ENCODE results near the gene OLFML3.
"Not testable (repeated sequence)": the region's sequence is repeated elsewhere in the genome, so short reads cannot be mapped to it uniquely, and the experiment has no call there.

The OLFML3 gene

DNA sequence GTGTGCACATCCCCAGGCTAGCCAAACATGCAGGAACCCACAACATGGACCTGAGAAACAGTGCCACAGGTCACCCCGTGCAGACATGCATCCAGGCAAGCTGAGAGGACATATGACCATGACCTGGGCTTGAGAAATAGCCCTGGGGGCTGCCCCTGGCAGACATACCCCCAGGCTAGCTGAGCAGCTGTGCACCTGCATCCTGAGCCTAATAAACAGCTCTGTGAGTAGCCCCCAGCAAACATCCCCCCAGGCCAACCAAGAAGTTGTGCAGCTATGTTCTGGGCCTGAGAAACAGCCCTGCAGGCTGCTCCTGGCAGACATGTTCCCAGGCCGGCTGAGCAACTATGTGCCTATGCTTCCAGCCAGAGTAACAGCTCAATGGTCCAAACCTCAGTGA lies 14.5 kb downstream of the OLFML3 start:
- FAIRE-seq, result no peak

DNA sequence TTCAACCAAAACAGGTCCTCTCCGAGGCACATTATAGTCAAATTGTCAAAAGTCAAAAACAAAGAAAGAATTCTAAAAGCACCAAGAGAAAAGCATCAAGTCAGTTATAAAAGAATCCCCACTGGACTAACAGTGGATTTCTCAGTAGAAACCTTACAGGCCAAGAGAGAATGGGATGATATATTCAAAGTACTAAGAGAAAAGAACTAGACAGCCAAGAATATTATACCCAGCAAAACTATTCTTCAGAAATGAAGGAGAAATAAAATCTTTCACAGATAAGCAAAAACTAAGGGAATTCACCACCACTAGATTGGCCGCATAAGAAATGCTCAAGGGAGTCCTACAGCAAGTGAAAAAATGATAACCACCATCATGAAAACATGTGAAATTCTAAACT lies 16.1 kb downstream of the OLFML3 start:
- no peak for FAIRE-seq

DNA sequence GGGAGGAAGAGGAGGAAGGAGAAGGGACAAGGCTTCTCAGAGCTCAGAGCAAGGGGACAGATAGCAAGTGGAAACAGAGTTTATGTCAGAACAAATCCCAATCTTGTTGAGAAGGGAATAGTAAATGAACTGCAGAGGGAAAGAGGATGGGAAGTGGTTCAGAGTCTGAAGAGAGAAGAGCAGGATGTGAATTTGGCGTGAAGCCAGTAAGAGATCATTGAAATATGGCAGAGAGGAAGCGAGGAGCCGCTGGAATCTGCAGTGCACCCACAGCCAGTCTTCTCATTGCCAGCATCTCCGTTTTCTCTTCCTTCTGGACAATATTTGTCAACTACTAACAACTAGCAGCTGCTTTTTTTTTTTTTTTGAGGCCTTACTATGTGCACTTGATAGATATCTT lies 19.1 kb downstream of the OLFML3 start:
- FAIRE-seq, result no peak

DNA sequence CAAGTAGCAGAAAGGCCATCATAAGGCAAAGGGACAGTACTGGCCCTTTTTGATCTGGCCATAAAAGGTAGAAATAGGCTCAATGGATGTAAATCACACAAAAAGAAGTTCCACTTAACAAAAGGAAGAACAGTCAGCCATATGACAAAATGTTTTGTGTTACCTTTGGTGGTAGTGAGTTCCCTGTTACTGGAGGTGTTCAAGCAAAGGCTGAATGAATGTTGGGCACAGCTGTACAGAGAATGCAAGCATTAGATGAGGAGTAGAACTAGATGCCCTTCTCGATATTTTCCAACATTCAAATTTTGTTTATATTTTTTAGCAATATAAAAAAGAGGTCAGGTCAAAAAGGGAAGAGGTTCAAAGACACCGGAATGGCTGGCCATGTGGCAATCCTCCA lies 20.0 kb downstream of the OLFML3 start:
- no peak for FAIRE-seq

DNA sequence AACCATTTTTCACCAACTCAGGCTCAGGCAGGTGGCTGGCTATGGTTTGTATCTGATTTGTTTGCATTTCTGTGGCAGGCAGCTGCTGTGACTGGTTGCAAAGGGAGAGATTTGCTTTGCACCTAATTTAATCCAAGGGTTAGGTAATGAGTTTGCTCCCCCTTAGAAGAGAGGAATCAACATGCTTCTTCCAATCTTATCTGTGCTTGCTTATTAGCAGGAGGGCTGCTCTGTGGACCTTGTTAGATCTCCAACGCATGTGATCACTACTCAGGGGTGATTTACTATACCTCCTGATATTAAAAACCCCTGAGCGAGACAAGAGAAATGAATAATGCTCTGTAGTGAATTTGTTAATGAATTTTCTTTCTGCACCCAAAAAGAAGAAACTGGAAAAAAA lies 20.5 kb downstream of the OLFML3 start:
- no peak for FAIRE-seq

GRCh38 chr1:114000406-114000805 lies 21.1 kb downstream of the OLFML3 start:
- FAIRE-seq, result no peak

- no peak for FAIRE-seq
Measured at GRCh38 chr1:114002492-114003239, 23.4 kb downstream of the OLFML3 start.

- FAIRE-seq, result no peak
Measured at GRCh38 chr1:114003431-114003830, 24.2 kb downstream of the OLFML3 start.

DNA sequence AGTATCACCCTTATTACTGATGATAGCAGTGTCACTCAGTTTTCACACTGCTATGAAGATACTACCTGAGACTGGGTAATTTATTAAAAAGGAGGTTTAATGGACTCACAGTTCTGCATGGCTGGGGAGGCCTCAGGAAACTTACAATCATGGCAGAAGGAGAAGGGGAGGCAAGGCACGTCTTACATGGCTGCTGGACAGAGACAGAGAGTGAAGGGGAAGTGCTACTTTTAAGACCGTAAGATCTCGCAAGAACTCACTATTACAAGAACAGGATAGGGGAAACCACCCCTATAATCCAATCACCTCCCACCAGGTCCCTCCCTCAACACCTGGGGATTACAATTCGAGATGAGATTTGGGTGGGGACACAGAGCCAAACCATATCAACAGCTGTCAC lies 27.6 kb downstream of the OLFML3 start:
- FAIRE-seq, result not testable (repeated sequence)

DNA sequence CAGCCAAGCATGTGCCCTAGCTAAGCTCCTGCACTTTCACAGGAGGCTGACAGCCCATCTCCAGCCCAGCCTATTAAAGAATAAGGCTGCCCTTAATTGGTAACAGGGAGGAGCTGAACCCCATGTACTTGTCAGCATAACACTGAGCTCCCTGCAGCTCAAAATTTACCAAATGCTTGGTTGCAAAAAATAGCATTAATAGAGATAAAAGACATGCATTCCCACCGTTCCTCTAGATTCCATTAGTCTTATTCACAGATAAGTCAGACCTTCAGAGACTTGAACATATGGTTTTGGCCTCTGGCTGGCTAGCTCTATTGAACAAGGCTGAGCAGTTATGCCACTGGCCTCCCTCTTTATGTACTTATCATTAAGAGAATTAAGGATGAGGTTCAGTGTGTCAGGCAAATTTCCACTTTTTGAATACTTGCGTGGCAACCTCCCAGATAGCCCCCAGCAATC lies 29.2 kb downstream of the OLFML3 start:
- no peak for FAIRE-seq

GRCh38 chr1:114008993-114009392 lies 29.7 kb downstream of the OLFML3 start:
- FAIRE-seq, result no peak

GRCh38 chr1:114009393-114009792 lies 30.1 kb downstream of the OLFML3 start:
- no peak for FAIRE-seq

- FAIRE-seq, result no peak
Measured at GRCh38 chr1:114010433-114011184, 31.3 kb downstream of the OLFML3 start.

DNA sequence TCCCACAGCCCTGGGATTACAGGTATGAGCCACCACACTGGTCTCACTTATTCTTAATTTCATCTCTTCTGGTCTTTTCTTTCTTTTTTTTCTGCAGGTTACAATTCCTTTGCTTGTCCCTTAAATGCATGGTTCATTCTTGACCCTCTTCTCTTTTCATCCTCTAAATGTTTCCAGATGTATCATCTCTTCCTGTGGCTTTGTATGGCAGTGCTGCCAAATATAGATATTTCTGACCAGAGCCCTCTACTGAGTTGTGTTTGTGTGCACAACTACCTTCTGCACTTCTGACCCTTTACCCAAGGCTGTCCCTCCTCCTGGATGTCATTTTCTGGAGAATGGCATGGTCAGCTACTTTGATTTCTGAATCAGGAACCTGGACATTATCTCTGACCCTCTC lies 32.5 kb downstream of the OLFML3 start:
- FAIRE-seq, result no peak

DNA sequence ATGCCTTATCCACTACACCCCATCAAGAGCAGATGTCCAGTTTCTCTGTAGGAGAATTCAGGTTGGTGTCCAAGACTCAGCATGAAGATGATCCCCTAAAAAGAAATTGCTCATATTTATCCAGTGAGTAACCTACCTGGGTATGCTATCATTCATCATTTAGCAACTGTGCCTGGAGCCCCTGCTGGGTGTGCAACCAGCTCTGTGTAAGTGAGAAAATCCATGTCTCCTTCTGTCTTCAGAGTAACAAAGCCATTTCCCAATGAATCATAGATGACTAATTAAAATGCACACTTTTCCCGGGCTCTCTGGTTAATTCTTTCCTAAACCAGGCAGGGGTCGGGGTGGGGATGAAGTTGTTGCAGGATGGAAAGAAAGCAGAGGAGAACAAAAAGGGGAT lies 35.8 kb downstream of the OLFML3 start:
- no peak for FAIRE-seq

- FAIRE-seq, result not testable (repeated sequence)
Measured at GRCh38 chr1:114019724-114020123, 40.5 kb downstream of the OLFML3 start.

- no peak for FAIRE-seq
Measured at GRCh38 chr1:114021665-114022099, 42.4 kb downstream of the OLFML3 start.

GRCh38 chr1:114022877-114023276 lies 43.6 kb downstream of the OLFML3 start:
- FAIRE-seq, result no peak

DNA sequence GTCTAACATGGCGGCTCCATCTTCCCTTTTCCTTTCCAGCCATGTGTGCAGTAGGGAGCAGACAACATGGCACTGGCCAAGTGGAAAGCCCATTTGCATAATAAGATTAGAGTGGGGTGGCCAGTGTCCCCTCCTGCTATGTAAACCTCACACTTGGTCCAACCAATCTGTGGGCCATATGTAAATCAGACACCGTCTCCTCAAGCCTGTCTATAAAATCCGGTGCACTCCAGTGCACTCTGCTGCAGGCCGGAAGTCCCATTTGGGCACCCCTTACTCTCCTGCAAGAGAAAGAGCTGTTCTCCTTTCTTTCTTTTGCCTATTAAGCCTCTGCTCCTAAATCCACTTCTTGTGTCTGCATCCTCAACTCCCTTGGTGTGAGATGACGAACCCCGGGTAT lies 44.1 kb downstream of the OLFML3 start:
- no peak for FAIRE-seq

DNA sequence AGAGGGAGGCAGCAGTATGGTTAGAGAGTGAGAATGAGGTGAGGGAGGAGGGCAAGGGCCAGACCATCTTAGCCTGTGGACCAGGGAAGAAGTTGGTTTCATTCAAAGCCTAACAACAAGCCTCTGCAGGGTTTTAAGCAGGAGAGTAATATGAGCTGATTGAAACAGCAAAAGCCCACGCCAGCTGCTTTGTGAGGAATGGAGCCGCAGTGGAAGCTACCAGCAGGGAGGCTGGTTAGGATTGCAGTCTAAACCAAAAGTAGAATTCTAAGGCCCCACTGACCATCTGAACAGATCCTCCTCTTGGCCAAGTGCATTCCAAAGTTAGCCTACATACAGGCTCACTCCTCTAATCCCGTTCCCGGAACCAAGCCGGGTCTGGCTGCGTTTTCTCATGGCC lies 44.8 kb downstream of the OLFML3 start:
- FAIRE-seq, result no peak

- no peak for FAIRE-seq
Measured at GRCh38 chr1:114025609-114026401, 46.5 kb downstream of the OLFML3 start.

GRCh38 chr1:114026797-114027196 lies 47.5 kb downstream of the OLFML3 start:
- FAIRE-seq, result no peak

Data from A204.1 (cell line).